ENCODE data around the gene ZNF813.
"Not testable (repeated sequence)": the region's sequence is repeated elsewhere in the genome, so short reads cannot be mapped to it uniquely, and the experiment has no call there.

- TF ChIP-seq EZH2 (IDR thresholded peaks at IDR 0.05; ENCODE audit: low read length, unreplicated experiment); CTCF (conservative IDR thresholded peaks at IDR 0.05; ENCODE audit: low read depth, low read length): not testable (repeated sequence)
Observed at GRCh38 chr19:53483751-53484150, 16.2 kb downstream of the ZNF813 start.

Measured in PC-3 (cell line).